Parathyroid adenoma (tissue), 2 donors: ENCODE measurements around the gene NLGN2.

Source experiments
- H2AFZ ChIP-seq: fragments of 300-600 bp; sonication (generic); one replicate; pipeline ENCODE4 v1.7.0; 2017; ENCODE audit warnings: antibody characterized with exemption, mild to moderate bottlenecking
- H3K27ac ChIP-seq: fragments of 300-600 bp; sonication (generic); one replicate; pipeline ENCODE4 v1.7.0; 2017
- H3K27me3 ChIP-seq: fragments of 300-600 bp; sonication (generic); one replicate; pipeline ENCODE4 v1.7.0; 2017; ENCODE audit warnings: low read length; ENCODE audit not compliant: control insufficient read depth, insufficient read depth
- H3K36me3 ChIP-seq: fragments of 300-600 bp; sonication (generic); one replicate; pipeline ENCODE4 v1.7.0; 2017; ENCODE audit warnings: low read length; ENCODE audit not compliant: control insufficient read depth, insufficient read depth
- H3K4me1 ChIP-seq: fragments of 300-600 bp; sonication (generic); one replicate; pipeline ENCODE4 v1.7.0; 2017; ENCODE audit warnings: control low read depth
- H3K4me2 ChIP-seq: fragments of 300-600 bp; sonication (generic); one replicate; pipeline ENCODE4 v1.7.0; 2017; ENCODE audit warnings: low read length
- H3K4me3 ChIP-seq: fragments of 300-600 bp; sonication (generic); one replicate; pipeline ENCODE4 v1.7.0; 2017; ENCODE audit warnings: low read depth, low read length
- H3K79me2 ChIP-seq: fragments of 300-600 bp; sonication (generic); one replicate; pipeline ENCODE4 v1.7.0; 2017; ENCODE audit warnings: control low read depth
- H3K9ac ChIP-seq: fragments of 300-600 bp; sonication (generic); one replicate; pipeline ENCODE4 v1.7.0; 2017; ENCODE audit warnings: mild to moderate bottlenecking
- H3K9me3 ChIP-seq: fragments of 300-600 bp; sonication (generic); one replicate; pipeline ENCODE4 v1.7.0; 2017; ENCODE audit warnings: low read length; ENCODE audit not compliant: control insufficient read depth
- CTCF ChIP-seq: fragments of 300-600 bp; sonication (generic); IDR thresholded peaks from one replicate; pipeline ENCODE4 v1.7.0; 2017; ENCODE audit warnings: antibody characterized with exemption, mild to moderate bottlenecking
- donor health status: primary hyperparathyroidism.

NLGN2 gene

DNA sequence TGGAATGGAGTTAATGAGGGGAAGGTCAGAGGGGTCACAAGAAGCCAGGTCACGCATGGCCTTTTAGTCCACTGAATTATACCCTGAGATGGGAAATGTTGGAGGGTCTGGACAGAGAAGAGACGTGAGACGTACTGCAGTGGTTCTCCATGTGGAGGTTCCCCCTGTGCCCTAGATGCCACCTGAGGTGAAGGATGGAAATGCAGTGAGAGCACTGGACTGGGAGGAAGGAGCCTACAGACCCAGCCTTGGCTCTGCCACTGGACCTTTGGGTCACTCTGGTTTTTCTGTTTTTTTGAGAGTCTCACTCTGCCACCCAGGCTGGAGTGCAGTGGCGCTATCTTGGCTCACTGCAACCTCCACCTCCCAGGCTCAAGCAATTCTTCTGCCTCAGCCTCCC is 11.5 kb upstream of the NLGN2 start:
- Histone ChIP-seq H3K9me3 (no peaks in the 10 kb centered on the region), H3K79me2 (peaks cover 2% of the 10 kb centered on the region), H3K9ac (no peak overlapping the region), H3K27me3 (no peaks in the 10 kb centered on the region), H2AFZ (no peak overlapping the region), H3K27ac (no peak overlapping the region), H3K4me2 (no peak overlapping the region), H3K4me3 (no peak overlapping the region), H3K4me1 (peaks cover 2% of the 10 kb centered on the region), H3K36me3 (no peaks in the 10 kb centered on the region)
- no peak for TF ChIP-seq CTCF

- TF ChIP-seq CTCF, result no peak
These were observed 9.0 kb upstream of the NLGN2 start for GRCh38 chr17:7398612-7399011.

GRCh38 chr17:7403043-7403726 is 4.5 kb upstream of the NLGN2 start:
- peaks cover 11% of the 10 kb centered on the region for H3K4me1 ChIP-seq
- no peak overlapping the region for H3K9ac ChIP-seq
- peak overlapping the region; percentile 87 for H3K4me2 ChIP-seq
- H3K4me3 ChIP-seq, result peak overlapping the region; percentile 90
- peak overlapping the region; percentile 72 for H3K27ac ChIP-seq
- H2AFZ ChIP-seq, result peak overlapping the region; percentile 74
- H3K36me3 ChIP-seq, result no peaks in the 10 kb centered on the region
- peaks cover 3% of the 10 kb centered on the region for H3K79me2 ChIP-seq
- no peaks in the 10 kb centered on the region for H3K27me3 ChIP-seq
- no peak for TF ChIP-seq CTCF
- no peaks in the 10 kb centered on the region for H3K9me3 ChIP-seq

More at GRCh38 chr17:7398612-7399011, 9.0 kb upstream of the NLGN2 start:
- Histone ChIP-seq H3K36me3 (no peaks in the 10 kb centered on the region), H2AFZ (no peak overlapping the region), H3K4me1 (peaks cover 5% of the 10 kb centered on the region), H3K9me3 (no peaks in the 10 kb centered on the region), H3K4me3 (no peak overlapping the region), H3K27ac (no peak overlapping the region), H3K79me2 (peaks cover 3% of the 10 kb centered on the region), H3K4me2 (no peak overlapping the region), H3K9ac (no peak overlapping the region), H3K27me3 (no peaks in the 10 kb centered on the region)

DNA sequence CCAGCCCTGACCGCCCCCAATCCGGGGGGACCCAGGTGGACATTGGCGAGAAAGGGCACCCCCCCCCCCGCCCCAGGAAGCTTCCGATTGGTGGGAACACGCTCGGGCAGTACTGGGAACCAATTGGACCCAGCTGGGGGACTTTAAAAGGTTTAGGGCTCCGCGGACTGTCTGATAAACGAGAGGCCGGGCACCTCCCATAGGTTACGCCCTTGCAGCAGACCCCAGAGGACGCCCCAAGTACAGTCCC is 4.0 kb upstream of the NLGN2 start:
- Histone ChIP-seq H3K27ac (peak overlapping the region; percentile 72), H2AFZ (peak overlapping the region; percentile 80), H3K4me2 (peak overlapping the region; percentile 87), H3K4me3 (peak overlapping the region; percentile 90), H3K4me1 (peaks cover 11% of the 10 kb centered on the region), H3K9ac (no peak overlapping the region), H3K27me3 (no peaks in the 10 kb centered on the region), H3K79me2 (peaks cover 3% of the 10 kb centered on the region), H3K36me3 (no peaks in the 10 kb centered on the region), H3K9me3 (no peaks in the 10 kb centered on the region)
- no peak for TF ChIP-seq CTCF
